OCI-LY7 (cell line): Measurements from ENCODE around the gene HES1. TPM values are rescaled to one million over a fixed set of nuclear protein-coding genes. Genes with fewer than 3 reads are reported as not detected.
A peak's percentile ranks its signal among the peaks of the same experiment; 100 is the strongest.

Experiments
- BruUV-seq: library from RNA; stranded (reverse); fragments of 400-500 nt; replicated peaks from 2 replicates; lab custom pipeline; 2021; lab: Mats Ljungman, UMichigan
- CTCF ChIA-PET: fragments of 300-600 bp; sonication (Branson Sonifier 250); formaldehyde crosslinking; loops from one replicate; lab custom pipeline; 2022; ENCODE audit warnings: antibody characterized with exemption; ENCODE audit not compliant: unreplicated experiment; lab: Charles Lee
- POLR2A ChIA-PET: fragments of 300-600 bp; sonication (Branson Sonifier 250); formaldehyde crosslinking; loops from one replicate; lab custom pipeline; 2022; ENCODE audit warnings: antibody characterized with exemption; lab: Charles Lee
- DNase-seq: peaks from one replicate; pipeline ENCODE4 v3.0.0-alpha.2; 2015; ENCODE audit warnings: low spot score
- H2AFZ ChIP-seq: fragments of 200-600 bp; sonication (generic), shearing (Covaris generic); 2 replicates; pipeline ENCODE4 v1.6.1; 2014; ENCODE audit warnings: mild to moderate bottlenecking, antibody characterized with exemption, low read length, moderate library complexity
- H3K27ac ChIP-seq: fragments of 200-600 bp; sonication (generic); 2 replicates; pipeline ENCODE4 v1.5.1; 2014; ENCODE audit warnings: mixed run types, low read depth, mild to moderate bottlenecking, moderate library complexity, low read length, inconsistent platforms; ENCODE audit not compliant: poor library complexity, severe bottlenecking
- H3K36me3 ChIP-seq: fragments of 200-600 bp; sonication (generic); 2 replicates; pipeline ENCODE4 v1.6.1; 2014; ENCODE audit warnings: mild to moderate bottlenecking, antibody characterized with exemption, low read length, moderate library complexity, mixed read lengths; ENCODE audit not compliant: insufficient read depth
- H3K4me1 ChIP-seq: fragments of 200-600 bp; sonication (generic); 2 replicates; pipeline ENCODE4 v1.5.1; 2014; ENCODE audit warnings: mild to moderate bottlenecking, low read length; ENCODE audit not compliant: insufficient read depth, poor library complexity, severe bottlenecking
- H3K4me2 ChIP-seq: fragments of 200-600 bp; sonication (generic); 2 replicates; pipeline ENCODE4 v1.6.1; 2014; ENCODE audit warnings: mild to moderate bottlenecking, low read length
- H3K4me3 ChIP-seq: fragments of 200-600 bp; sonication (generic); 2 replicates; pipeline ENCODE4 v1.5.1; 2014; ENCODE audit warnings: mild to moderate bottlenecking, low read depth, low read length; ENCODE audit not compliant: poor library complexity, severe bottlenecking
- H3K79me2 ChIP-seq: fragments of 200-600 bp; sonication (generic); 2 replicates; pipeline ENCODE4 v1.6.1; 2016; ENCODE audit warnings: low read depth, mild to moderate bottlenecking, low read length, moderate library complexity, mixed read lengths; ENCODE audit not compliant: insufficient read depth
- H3K9me2 ChIP-seq: fragments of 200-600 bp; sonication (generic); 2 replicates; pipeline ENCODE4 v1.6.1; 2016; ENCODE audit warnings: mild to moderate bottlenecking, low read length, mixed read lengths; ENCODE audit not compliant: insufficient read depth
- H3K9me3 ChIP-seq: fragments of 200-600 bp; sonication (generic); 2 replicates; pipeline ENCODE4 v1.6.1; 2014; ENCODE audit warnings: mild to moderate bottlenecking, mixed run types, low read length, mixed read lengths
- H4K20me1 ChIP-seq: fragments of 200-600 bp; sonication (generic); 2 replicates; pipeline ENCODE4 v1.6.1; 2014; ENCODE audit warnings: mild to moderate bottlenecking, antibody characterized with exemption, low read length, moderate library complexity, mixed read lengths; ENCODE audit not compliant: insufficient read depth
- EZH2phosphoT487 ChIP-seq: fragments of 200-600 bp; sonication (generic); IDR thresholded peaks from 2 replicates; pipeline ENCODE4 v1.6.1; 2018; ENCODE audit warnings: low read depth, borderline replicate concordance, mild to moderate bottlenecking, mixed run types, antibody characterized with exemption, low read length, moderate library complexity, mixed read lengths
- intact Hi-C: fragments of 100-400 bp; cut with micrococcal nuclease; formaldehyde crosslinking; loops from one replicate; pipeline ENCODE4 v1.10.0; 2022; ENCODE audit not compliant: unreplicated experiment
- total RNA-seq, 2 experiments: library from RNA; depleted of rRNA in 1 of 2; stranded (reverse); fragments of >200 nt in 1 of 2; shearing (Covaris generic) in 1 of 2; gene quantifications; 2 replicates each; pipeline ENCODE4 v1.2.3, GENCODE V29; 2014 to 2022
- TF ChIP-seq, protein P1 (sequence below): fragments of 200-600 bp; sonication (generic); conservative IDR thresholded peaks from 2 replicates; pipeline ENCODE4 v1.5.1; 2014; ENCODE audit warnings: mild to moderate bottlenecking, antibody characterized with exemption, low read length, moderate library complexity, mixed read lengths

The HES1 gene
- total RNA-seq, 2 experiments from 2014 or later: 1.1 to 3.0 TPM

DNA sequence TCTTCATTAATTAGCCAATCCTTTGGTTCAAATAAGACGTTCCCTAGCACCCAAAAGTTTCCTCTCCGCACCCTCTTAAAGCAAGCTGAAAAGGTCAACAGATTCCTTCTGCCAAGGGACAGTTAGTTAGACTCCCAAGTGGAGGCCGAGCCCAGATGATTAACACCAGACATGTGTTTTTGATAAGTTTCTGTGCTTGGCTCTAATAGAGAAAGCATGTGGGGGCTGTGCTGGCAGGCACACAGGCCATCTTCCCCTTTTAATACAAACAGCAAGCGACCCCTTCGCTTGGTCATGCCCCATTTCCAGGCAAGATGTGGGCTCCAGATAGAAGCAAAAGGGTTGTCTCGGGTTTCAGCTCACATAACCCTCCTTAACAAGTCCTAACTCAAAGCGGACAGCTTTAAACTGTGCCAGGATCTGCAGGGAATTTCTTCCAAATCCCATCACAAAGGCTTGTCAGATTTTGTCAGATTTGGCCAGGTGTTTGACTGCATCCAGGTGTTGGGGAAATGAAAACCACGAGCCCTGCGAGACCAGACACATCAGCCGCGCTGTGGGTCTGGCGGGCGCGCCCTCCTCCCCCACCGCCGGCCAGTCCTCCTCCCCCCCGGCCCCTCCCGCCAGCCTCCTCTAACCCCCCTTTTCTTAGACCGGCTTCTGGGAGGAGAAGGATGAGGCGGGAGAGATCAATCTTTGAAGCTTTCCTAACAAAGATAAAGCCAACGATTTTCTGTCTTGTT is 3.3 kb downstream of the HES1 start:
- Histone ChIP-seq H3K4me1 (peaks cover 44% of the 10 kb centered on the region), H3K4me3 (peak overlapping the region; percentile 2), H3K4me2 (peak overlapping the region; percentile 86), H2AFZ (no peak overlapping the region), H3K36me3 (peaks cover 7% of the 10 kb centered on the region; the same call in 1 of the 2 replicates), H3K9me3 (no peaks in the 10 kb centered on the region), H3K79me2 (peaks cover 5% of the 10 kb centered on the region; the same call in 1 of the 2 replicates), H3K9me2 (no peaks in the 10 kb centered on the region), H4K20me1 (no peaks in the 10 kb centered on the region), H3K27ac (peak overlapping the region; percentile 7)
- TF ChIP-seq, protein P1, sequence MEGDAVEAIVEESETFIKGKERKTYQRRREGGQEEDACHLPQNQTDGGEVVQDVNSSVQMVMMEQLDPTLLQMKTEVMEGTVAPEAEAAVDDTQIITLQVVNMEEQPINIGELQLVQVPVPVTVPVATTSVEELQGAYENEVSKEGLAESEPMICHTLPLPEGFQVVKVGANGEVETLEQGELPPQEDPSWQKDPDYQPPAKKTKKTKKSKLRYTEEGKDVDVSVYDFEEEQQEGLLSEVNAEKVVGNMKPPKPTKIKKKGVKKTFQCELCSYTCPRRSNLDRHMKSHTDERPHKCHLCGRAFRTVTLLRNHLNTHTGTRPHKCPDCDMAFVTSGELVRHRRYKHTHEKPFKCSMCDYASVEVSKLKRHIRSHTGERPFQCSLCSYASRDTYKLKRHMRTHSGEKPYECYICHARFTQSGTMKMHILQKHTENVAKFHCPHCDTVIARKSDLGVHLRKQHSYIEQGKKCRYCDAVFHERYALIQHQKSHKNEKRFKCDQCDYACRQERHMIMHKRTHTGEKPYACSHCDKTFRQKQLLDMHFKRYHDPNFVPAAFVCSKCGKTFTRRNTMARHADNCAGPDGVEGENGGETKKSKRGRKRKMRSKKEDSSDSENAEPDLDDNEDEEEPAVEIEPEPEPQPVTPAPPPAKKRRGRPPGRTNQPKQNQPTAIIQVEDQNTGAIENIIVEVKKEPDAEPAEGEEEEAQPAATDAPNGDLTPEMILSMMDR: no peak
- no peak for TF ChIP-seq EZH2phosphoT487
- ChIA-PET POLR2A (interaction anchor here (0.7 to 1.4 kb wide), 4 partner anchors 57 to 474 kb away, joined by 3 to 6 read pairs (median 4); no protein-coding TSS in a partner anchor), CTCF (interaction anchor here (1.0 kb wide), 1 partner anchor 178 kb away, joined by 3 read pairs; no protein-coding TSS in a partner anchor)
- intact Hi-C loops: loop anchor here (2.0 to 5.0 kb wide), 2 partner anchors 348 to 472 kb away; partner anchors contain the start of gene ATP13A3
- BruUV-seq: no TSS peak
- DNase-seq: peak; percentile 34

GRCh38 chr3:194139814-194140391 is 4.0 kb downstream of the HES1 start:
- CTCF ChIA-PET: interaction anchor here (0.8 to 1.0 kb wide), 2 partner anchors 179 to 361 kb away, joined by 3 read pairs; no protein-coding TSS in a partner anchor

More at GRCh38 chr3:194139814-194140391, 4.0 kb downstream of the HES1 start:
- intact Hi-C loops: loop anchor here (2.0 to 5.0 kb wide), 2 partner anchors 347 to 473 kb away; partner anchors contain the start of gene ATP13A3
- peaks cover 5% of the 10 kb centered on the region; the same call in 1 of the 2 replicates for H3K79me2 ChIP-seq
- peak overlapping the region; percentile 20; the same call in 1 of the 2 replicates for H2AFZ ChIP-seq
- H3K4me2 ChIP-seq: peak overlapping the region; percentile 86
- BruUV-seq: no TSS peak
- POLR2A ChIA-PET: interaction anchor here (0.7 kb wide), 1 partner anchor 175 kb away, joined by 3 read pairs; no protein-coding TSS in a partner anchor
- H3K9me2 ChIP-seq: no peaks in the 10 kb centered on the region
- TF ChIP-seq, protein P1: no peak
- 0 out of 2 replicates have a peak, but pooled peaks have one; percentile 12 for TF ChIP-seq EZH2phosphoT487
- H3K9me3 ChIP-seq: no peaks in the 10 kb centered on the region
- peaks cover 7% of the 10 kb centered on the region; the same call in 1 of the 2 replicates for H3K36me3 ChIP-seq
- peak overlapping the region; percentile 2 for H3K4me3 ChIP-seq
- H4K20me1 ChIP-seq: no peaks in the 10 kb centered on the region
- DNase-seq: no peak
- H3K27ac ChIP-seq: no peak overlapping the region
- H3K4me1 ChIP-seq: peaks cover 44% of the 10 kb centered on the region
